ENCODE results near the gene XRCC3. TPM values are rescaled to one million over a fixed set of nuclear protein-coding genes. Genes with fewer than 3 reads are reported as not detected.

XRCC3 gene
- total RNA-seq, 4 donors from 2014 or later: 0.59 to 14.4 (median 5.2) TPM

DNA sequence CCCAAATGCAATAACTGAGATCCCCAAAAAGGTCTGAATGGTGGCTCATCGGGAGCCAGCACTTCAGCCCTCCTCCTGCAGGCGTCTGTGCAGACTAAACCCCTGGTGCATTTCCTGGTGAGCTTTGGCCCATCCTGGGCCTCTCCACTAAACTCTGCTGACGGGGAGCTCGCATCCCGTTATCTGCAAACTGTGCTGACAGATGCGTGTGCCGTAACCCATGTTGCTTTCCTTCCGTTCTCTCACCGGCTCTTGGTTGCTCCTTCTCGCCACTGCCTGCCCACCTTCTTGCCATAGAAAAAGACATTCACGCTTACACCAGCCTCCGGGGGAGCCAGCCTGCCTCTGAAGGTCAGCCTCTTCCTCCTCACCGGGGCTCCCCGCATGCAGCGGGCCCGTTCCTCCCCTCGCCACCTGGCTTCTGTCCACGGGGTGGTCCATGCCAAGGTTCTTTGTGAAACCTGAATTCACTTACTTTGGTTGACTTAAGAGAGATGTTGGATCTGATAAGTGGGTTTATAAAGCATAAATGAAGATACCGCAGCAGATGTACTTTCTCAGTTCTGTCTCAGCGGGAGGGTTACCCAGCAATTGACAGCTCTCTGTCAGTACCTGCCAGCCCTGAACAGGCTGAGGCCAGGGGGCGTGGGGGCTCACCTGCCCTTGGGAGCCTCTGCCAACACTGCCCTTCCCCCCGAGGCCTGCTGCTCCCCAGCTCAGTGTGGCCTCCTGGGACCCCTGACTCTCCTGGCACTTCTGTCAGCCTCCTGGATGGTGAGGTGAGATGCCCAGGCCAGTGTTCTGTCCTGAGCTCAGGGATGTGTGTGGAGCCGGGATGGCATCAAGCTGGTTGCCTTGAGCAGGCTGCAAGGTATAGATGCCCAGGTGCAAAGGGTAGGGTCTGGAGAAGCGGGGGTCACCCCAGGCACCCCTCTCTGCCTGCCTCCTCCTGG lies 14.5 kb upstream of the XRCC3 start:
- H3K36me3 ChIP-seq: no peaks in the 10 kb centered on the region
- H3K4me3 ChIP-seq: no peak overlapping the region
- H3K4me1 ChIP-seq: peaks cover 0 to under 1% of the 10 kb centered on the region in 2 donors
- no peak overlapping the region for H3K27ac ChIP-seq
- intact Hi-C loops (cut with DNase I; ENCODE audit: low total_unique reads): no loop called here
- H3K9me3 ChIP-seq: no peaks in the 10 kb centered on the region
- no peak for DNase-seq
- H3K27me3 ChIP-seq: no peaks in the 10 kb centered on the region
- no peak for TF ChIP-seq POLR2A (IDR thresholded peaks at IDR 0.05)
- TF ChIP-seq, protein P1, sequence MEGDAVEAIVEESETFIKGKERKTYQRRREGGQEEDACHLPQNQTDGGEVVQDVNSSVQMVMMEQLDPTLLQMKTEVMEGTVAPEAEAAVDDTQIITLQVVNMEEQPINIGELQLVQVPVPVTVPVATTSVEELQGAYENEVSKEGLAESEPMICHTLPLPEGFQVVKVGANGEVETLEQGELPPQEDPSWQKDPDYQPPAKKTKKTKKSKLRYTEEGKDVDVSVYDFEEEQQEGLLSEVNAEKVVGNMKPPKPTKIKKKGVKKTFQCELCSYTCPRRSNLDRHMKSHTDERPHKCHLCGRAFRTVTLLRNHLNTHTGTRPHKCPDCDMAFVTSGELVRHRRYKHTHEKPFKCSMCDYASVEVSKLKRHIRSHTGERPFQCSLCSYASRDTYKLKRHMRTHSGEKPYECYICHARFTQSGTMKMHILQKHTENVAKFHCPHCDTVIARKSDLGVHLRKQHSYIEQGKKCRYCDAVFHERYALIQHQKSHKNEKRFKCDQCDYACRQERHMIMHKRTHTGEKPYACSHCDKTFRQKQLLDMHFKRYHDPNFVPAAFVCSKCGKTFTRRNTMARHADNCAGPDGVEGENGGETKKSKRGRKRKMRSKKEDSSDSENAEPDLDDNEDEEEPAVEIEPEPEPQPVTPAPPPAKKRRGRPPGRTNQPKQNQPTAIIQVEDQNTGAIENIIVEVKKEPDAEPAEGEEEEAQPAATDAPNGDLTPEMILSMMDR (IDR thresholded peaks at IDR 0.05): no peak

DNA sequence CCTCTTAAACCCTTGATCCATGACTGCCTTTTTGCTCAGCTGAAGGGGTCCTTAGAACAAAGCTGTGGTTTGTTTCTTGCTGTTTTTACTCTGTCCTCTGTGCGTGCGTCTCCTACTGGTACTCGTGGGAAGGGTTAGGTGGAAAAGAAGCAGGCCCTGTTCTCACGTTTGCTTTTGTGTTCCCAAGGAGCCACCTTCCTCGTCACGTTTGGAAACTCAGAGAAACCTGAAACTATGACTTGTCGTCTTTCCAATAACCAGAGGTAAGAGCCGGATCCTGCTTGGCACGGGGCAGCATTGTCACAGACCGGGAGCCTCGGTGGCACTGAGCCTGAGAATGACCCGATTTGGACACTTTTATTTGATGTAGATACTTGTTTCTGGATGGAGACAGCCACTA lies 13.5 kb upstream of the XRCC3 start:
- Histone ChIP-seq H3K4me3 (no peak overlapping the region), H3K27me3 (no peaks in the 10 kb centered on the region), H3K27ac (no peak overlapping the region), H3K4me1 (peaks cover 0 to 8% of the 10 kb centered on the region in 2 donors), H3K9me3 (no peaks in the 10 kb centered on the region), H3K36me3 (no peaks in the 10 kb centered on the region)
- no peak for TF ChIP-seq POLR2A (IDR thresholded peaks at IDR 0.05)
- TF ChIP-seq, protein P1 (IDR thresholded peaks at IDR 0.05): no peak
- intact Hi-C loops (cut with DNase I; ENCODE audit: low total_unique reads): no loop called here
- no peak for DNase-seq

DNA sequence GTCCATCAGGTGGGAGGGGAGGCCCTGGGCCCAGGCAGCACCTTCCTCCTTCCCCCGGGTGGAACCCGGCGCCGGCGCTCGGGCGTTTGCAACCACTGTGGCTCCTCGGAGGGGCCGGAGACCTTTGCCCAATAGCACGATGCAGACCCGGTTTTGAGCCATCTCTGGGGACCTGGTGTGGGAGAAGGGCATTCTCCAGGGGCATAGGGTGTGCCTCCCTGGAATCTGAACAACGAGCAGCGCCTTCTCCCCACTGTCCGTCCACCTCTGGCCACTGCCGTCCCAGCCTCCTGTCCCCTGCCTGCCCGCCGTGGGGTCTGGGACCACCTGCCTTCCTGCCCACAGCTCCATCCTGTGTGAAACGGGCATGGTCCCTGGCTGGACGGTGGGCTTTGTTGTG lies 12.9 kb upstream of the XRCC3 start:
- no peaks in the 10 kb centered on the region for H3K9me3 ChIP-seq
- no peak overlapping the region for H3K27ac ChIP-seq
- TF ChIP-seq, protein P1 (IDR thresholded peaks at IDR 0.05): no peak
- no peak for TF ChIP-seq POLR2A (IDR thresholded peaks at IDR 0.05)
- H3K27me3 ChIP-seq: no peaks in the 10 kb centered on the region
- H3K36me3 ChIP-seq: no peaks in the 10 kb centered on the region
- H3K4me3 ChIP-seq: no peak overlapping the region
- DNase-seq: no peak
- peaks cover 0 to 13% of the 10 kb centered on the region in 2 donors for H3K4me1 ChIP-seq
- intact Hi-C loops (cut with DNase I; ENCODE audit: low total_unique reads): no loop called here

DNA sequence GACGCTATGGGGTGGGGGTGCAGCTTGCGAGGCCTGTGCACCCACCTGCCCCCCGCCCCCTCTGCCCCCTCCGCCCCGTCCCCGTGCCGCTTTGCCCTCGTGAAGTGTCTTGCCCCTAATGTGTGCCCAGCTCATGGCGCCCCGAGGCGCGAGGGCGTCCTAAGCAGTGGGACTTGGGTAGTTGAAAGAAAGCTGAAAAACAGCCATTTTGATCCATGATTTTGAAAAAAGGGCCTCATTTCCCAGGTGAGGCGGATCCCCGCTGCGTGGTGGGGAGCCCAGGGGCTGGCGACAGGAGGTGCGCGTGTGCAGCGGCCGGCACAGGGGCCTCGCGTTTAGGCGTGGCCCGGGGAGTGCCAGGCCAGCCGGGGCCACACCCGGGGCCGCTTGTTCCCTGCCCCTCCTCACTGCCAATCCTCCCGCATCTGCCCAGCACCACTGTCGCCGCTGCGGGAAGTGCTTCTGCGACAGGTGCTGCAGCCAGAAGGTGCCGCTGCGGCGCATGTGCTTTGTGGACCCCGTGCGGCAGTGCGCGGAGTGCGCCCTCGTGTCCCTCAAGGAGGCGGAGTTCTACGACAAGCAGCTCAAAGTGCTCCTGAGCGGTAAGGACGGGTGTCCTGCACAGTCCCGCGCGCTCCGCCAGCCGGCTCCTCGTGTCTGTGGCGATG lies 12.2 kb upstream of the XRCC3 start:
- H3K36me3 ChIP-seq: no peaks in the 10 kb centered on the region

More for the DNA sequence above, 12.2 kb upstream of the XRCC3 start:
- Histone ChIP-seq H3K9me3 (no peaks in the 10 kb centered on the region), H3K4me3 (no peak overlapping the region), H3K27me3 (no peaks in the 10 kb centered on the region), H3K4me1 (peaks cover 0 to 18% of the 10 kb centered on the region in 2 donors), H3K27ac (no peak overlapping the region)
- no peak for TF ChIP-seq POLR2A (IDR thresholded peaks at IDR 0.05)
- TF ChIP-seq, protein P1 (IDR thresholded peaks at IDR 0.05): no peak
- intact Hi-C loops (cut with DNase I; ENCODE audit: low total_unique reads): no loop called here
- no peak for DNase-seq
